ENCODE measurements around the gene SYNDIG1L.
"Not testable (repeated sequence)": the region's sequence is repeated elsewhere in the genome, so short reads cannot be mapped to it uniquely, and the experiment has no call there.

Gene SYNDIG1L

GRCh38 chr14:74401504-74402241 lies 24.3 kb downstream of the SYNDIG1L start:
- peak; percentile 76 for DNase-seq

GRCh38 chr14:74400919-74401503 lies 25.0 kb downstream of the SYNDIG1L start:
- peak; percentile 49 for DNase-seq

GRCh38 chr14:74400031-74400685 lies 25.9 kb downstream of the SYNDIG1L start:
- no peak for DNase-seq

GRCh38 chr14:74395094-74395493 lies 30.9 kb downstream of the SYNDIG1L start:
- DNase-seq, result peak; percentile 26

- no peak for DNase-seq
Observed at GRCh38 chr14:74394549-74394948, 31.5 kb downstream of the SYNDIG1L start.

GRCh38 chr14:74392616-74393570 lies 33.1 kb downstream of the SYNDIG1L start:
- no peak for DNase-seq

- DNase-seq, result no peak
Observed at GRCh38 chr14:74391479-74391878, 34.5 kb downstream of the SYNDIG1L start.

GRCh38 chr14:74390505-74390904 lies 35.5 kb downstream of the SYNDIG1L start:
- DNase-seq, result not testable (repeated sequence)

GRCh38 chr14:74389980-74390379 lies 36.0 kb downstream of the SYNDIG1L start:
- peak; percentile 85 for DNase-seq

GRCh38 chr14:74382231-74382630 lies 43.8 kb downstream of the SYNDIG1L start:
- no peak for DNase-seq

- DNase-seq, result not testable (repeated sequence)
Observed at GRCh38 chr14:74381571-74381970, 44.4 kb downstream of the SYNDIG1L start.

GRCh38 chr14:74380845-74381244 lies 45.2 kb downstream of the SYNDIG1L start:
- no peak for DNase-seq

- DNase-seq, result no peak
Observed at GRCh38 chr14:74380172-74380571, 45.8 kb downstream of the SYNDIG1L start.

GRCh38 chr14:74377976-74378690 lies 47.9 kb downstream of the SYNDIG1L start:
- DNase-seq, result no peak

GRCh38 chr14:74368441-74368840 lies 57.6 kb downstream of the SYNDIG1L start:
- DNase-seq, result no peak

- DNase-seq, result no peak
Observed at GRCh38 chr14:74368026-74368425, 58.0 kb downstream of the SYNDIG1L start.

- no peak for DNase-seq
Observed at GRCh38 chr14:74364271-74364880, 61.6 kb downstream of the SYNDIG1L start.

- DNase-seq, result peak; percentile 71
Observed at GRCh38 chr14:74362361-74362915, 63.6 kb downstream of the SYNDIG1L start.

- no peak for DNase-seq
Observed at GRCh38 chr14:74360163-74360562, 65.8 kb downstream of the SYNDIG1L start.

GRCh38 chr14:74358176-74358829 lies 67.7 kb downstream of the SYNDIG1L start:
- no peak for DNase-seq

- no peak for DNase-seq
Observed at GRCh38 chr14:74357585-74357984, 68.4 kb downstream of the SYNDIG1L start.

Measured in NCI-H2171 (cell line).